HepG2 (cell line): ENCODE measurements around the gene PYY. TPM values are rescaled to one million over a fixed set of nuclear protein-coding genes. Genes with fewer than 3 reads are reported as not detected.

Experiments
- ATAC-seq: fragments of 200-7000 bp; cut with Tn5 transposase; 3 replicates; pipeline ENCODE4 v1.9.1; 2020; ENCODE audit warnings: mild to moderate bottlenecking, moderate library complexity
- BruUV-seq: library from RNA; stranded (reverse); fragments of 400-500 nt; replicated peaks from 2 replicates; lab custom pipeline; 2021; lab: Mats Ljungman, UMichigan
- CTCF ChIA-PET: fragments of 300-600 bp; formaldehyde crosslinking; extraction: SDS; loops from one replicate; lab custom pipeline; 2021; ENCODE audit warnings: low total read pairs, inconsistent platforms, low intra/inter-chr PET ratio; lab: Yijun Ruan, JAX
- POLR2A ChIA-PET: fragments of 350-600 bp; sonication (Branson Sonifier 250); formaldehyde crosslinking; loops from one replicate; lab custom pipeline; 2020; ENCODE audit warnings: antibody characterized with exemption, inconsistent platforms; lab: Yijun Ruan, JAX
- DNase-seq: peaks from one replicate; pipeline ENCODE4 v3.0.0-alpha.2; 2015; ENCODE audit warnings: low spot score
- FAIRE-seq: peaks from 3 replicates; lab custom pipeline; 2011; peaks lifted over from hg19 to GRCh38; lab: Jason Lieb, UNC
- H2AFZ ChIP-seq: one replicate; pipeline ENCODE4 v1.6.1; 2011; ENCODE audit warnings: low read length, inconsistent platforms
- H3K27ac ChIP-seq: fragments of 300-600 bp; 3 replicates; pipeline ENCODE4 v1.8.0; 2011; ENCODE audit warnings: mixed run types, mild to moderate bottlenecking, mixed read lengths, low read length, inconsistent platforms; ENCODE audit not compliant: insufficient read depth; ENCODE audit errors: extremely low read length
- H3K27me3 ChIP-seq, 2 experiments: fragments of 200-600 bp in 1 of 2; 2 replicates in 1 of 2; 3 replicates in 1 of 2; pipeline versions ENCODE4 v1.6.0 to v1.8.0; 2011; ENCODE audit warnings: low read length in 2 of 2, mild to moderate bottlenecking in 2 of 2, moderate library complexity in 2 of 2, inconsistent platforms in 1 of 2; ENCODE audit not compliant: insufficient read depth in 2 of 2, control insufficient read depth in 1 of 2
- H3K36me3 ChIP-seq, 2 experiments: fragments of 200-600 bp in 1 of 2; replicated peaks in 1 of 2; 2 replicates in 1 of 2; 3 replicates in 1 of 2; pipeline versions ENCODE4 v1.5.1 to v1.8.0; 2011; ENCODE audit warnings: low read length in 2 of 2, inconsistent platforms in 1 of 2; ENCODE audit not compliant: insufficient read depth in 2 of 2, control insufficient read depth in 1 of 2
- H3K4me1 ChIP-seq: 2 replicates; pipeline ENCODE4 v1.5.1; 2012; ENCODE audit warnings: low read length, inconsistent platforms; ENCODE audit not compliant: insufficient read depth
- H3K4me2 ChIP-seq: 2 replicates; pipeline ENCODE4 v1.6.0; 2011; ENCODE audit warnings: low read depth, low read length, inconsistent platforms
- H3K4me3 ChIP-seq, 3 experiments: fragments of 200-600 bp in 1 of 3; sonication (generic), shearing (Covaris generic) in 1 of 3; replicated peaks in 1 of 3; 2 replicates each; pipeline ENCODE4 v1.5.1; 2011 to 2016; ENCODE audit warnings: low read length in 3 of 3, inconsistent platforms in 2 of 3, low read depth in 2 of 3, mild to moderate bottlenecking in 2 of 3, control low read depth in 1 of 3, mixed read lengths in 1 of 3; ENCODE audit not compliant: insufficient read depth in 1 of 3
- H3K79me2 ChIP-seq: one replicate; pipeline ENCODE4 v1.6.1; 2011; ENCODE audit warnings: low read length, inconsistent platforms; ENCODE audit not compliant: insufficient read depth
- H3K9ac ChIP-seq: 2 replicates; pipeline ENCODE4 v1.6.0; 2011; ENCODE audit warnings: mild to moderate bottlenecking, low read depth, low read length, inconsistent platforms; ENCODE audit not compliant: insufficient read depth
- H3K9me3 ChIP-seq: 2 replicates; pipeline ENCODE4 v1.5.1; 2012; ENCODE audit warnings: mild to moderate bottlenecking, low read length
- H4K20me1 ChIP-seq: 2 replicates; pipeline ENCODE4 v1.6.0; 2011; ENCODE audit warnings: inconsistent platforms, mild to moderate bottlenecking, low read length, moderate library complexity; ENCODE audit not compliant: insufficient read depth
- ATF1 ChIP-seq: IDR thresholded peaks from 2 replicates; pipeline ENCODE4 v1.6.1; 2016; ENCODE audit warnings: mild to moderate bottlenecking, control low read depth
- MAFF ChIP-seq: IDR thresholded peaks from 2 replicates; pipeline ENCODE4 v1.6.1; 2011; ENCODE audit warnings: low read depth, low read length, improper control_type of control experiment
- MAFK ChIP-seq, 2 experiments: IDR thresholded peaks in 1 of 2; conservative IDR thresholded peaks in 1 of 2; 2 replicates each; pipeline ENCODE4 v1.6.1; 2011; ENCODE audit warnings: improper control_type of control experiment in 2 of 2, low read length in 2 of 2
- MED1 ChIP-seq: sonication (generic); formaldehyde crosslinking; IDR thresholded peaks from 2 replicates; pipeline ENCODE4 v1.4.0; 2020; ENCODE audit warnings: missing genetic modification reagents
- NBN ChIP-seq: fragments of 450-650 bp; conservative IDR thresholded peaks from 2 replicates; pipeline ENCODE4 v1.6.1; 2017
- RFX1 ChIP-seq: fragments of 450-650 bp; IDR thresholded peaks from 2 replicates; pipeline ENCODE4 v1.6.1; 2017
- ZNF616 ChIP-seq: sonication (generic); formaldehyde crosslinking; IDR thresholded peaks from 2 replicates; pipeline ENCODE4 v1.5.0; 2020; ENCODE audit warnings: low read depth, mild to moderate bottlenecking, missing genetic modification reagents
- ZNF678 ChIP-seq: sonication (generic); formaldehyde crosslinking; IDR thresholded peaks from 2 replicates; pipeline ENCODE4 v1.4.0; 2020; ENCODE audit warnings: mild to moderate bottlenecking, missing genetic modification reagents
- WGBS: methylation state at CpG from one replicate; pipeline ENCODE4 v1.1.6; 2017; ENCODE audit warnings: low lambda C conversion rate; 5-methylcytosine and 5-hydroxymethylcytosine counted together
- in situ Hi-C: cut with HindIII; loops from 2 replicates; pipeline ENCODE4 v1.10.0; 2017; ENCODE audit warnings: low pct_unique_long_range_greater_than_20kb; ENCODE audit not compliant: extremely low pct_ligation_motif_present
- intact Hi-C: fragments of 100-400 bp; cut with micrococcal nuclease; formaldehyde crosslinking; loops from one replicate; pipeline ENCODE4 v1.10.0; 2022; ENCODE audit not compliant: unreplicated experiment
- polyA plus RNA-seq, 8 experiments: library from polyadenylated mRNA; depleted of rRNA in 3 of 8; stranded (reverse) in 7 of 8; unstranded in 1 of 8; fragments of >200 nt; fragmentation: Illumina TruSeq in 4 of 8; extraction: Trizol in 4 of 8; gene quantifications; 2 replicates each; pipeline versions ENCODE4 v1.2.1 to v1.2.3, GENCODE V29; 2011 to 2016; ENCODE audit warnings: low read depth in 4 of 8, missing spikeins in 1 of 8, mixed read lengths in 1 of 8; ENCODE audit not compliant: insufficient read depth in 1 of 8
- total RNA-seq, 5 experiments: library from RNA; depleted of rRNA; stranded (reverse); fragments of >200 nt; fragmentation: Illumina TruSeq; extraction: Trizol; gene quantifications; 2 replicates each; pipeline ENCODE4 v1.2.3, GENCODE V29; 2016; ENCODE audit warnings: low read depth in 1 of 5
- TF ChIP-seq, protein P1 (sequence below): sonication (generic); formaldehyde crosslinking; conservative IDR thresholded peaks from 2 replicates; pipeline ENCODE4 v1.4.0; 2020; ENCODE audit warnings: missing genetic modification reagents

The PYY gene
- total and polyA plus RNA-seq, 2 of the 13 experiments (the other 11 are each of a cell fraction or from before 2014, with no cell fraction given), result 0.25 TPM; not detected in 1

DNA sequence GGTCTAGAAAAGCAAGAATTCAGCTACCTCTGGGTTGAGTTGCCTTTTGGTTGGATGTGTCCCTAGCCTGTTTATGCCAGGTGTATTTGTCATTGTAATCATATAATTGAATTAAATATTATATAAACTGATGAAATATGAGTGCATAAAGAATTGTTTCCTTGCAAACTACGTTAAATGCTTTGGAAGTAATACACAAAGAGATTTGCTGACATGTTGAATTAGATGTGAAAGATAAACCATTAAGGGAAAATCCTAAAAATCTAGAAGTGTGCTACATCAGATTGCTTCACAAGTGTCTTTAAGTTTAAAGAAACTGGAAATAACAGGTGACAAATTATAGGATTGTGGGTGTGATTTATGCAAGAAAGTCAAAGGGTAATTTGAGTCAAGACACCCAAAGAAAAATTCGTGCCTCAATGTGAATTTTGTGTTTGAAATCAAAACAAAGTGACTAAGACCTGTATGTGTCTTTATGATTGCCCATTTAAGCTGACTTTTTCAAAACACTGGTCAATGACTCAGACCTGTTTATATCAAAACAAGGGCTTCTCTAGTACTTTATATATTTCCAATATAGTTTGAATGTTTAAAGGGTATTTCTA is 5.1 kb upstream of the PYY start:
- H3K79me2 ChIP-seq, result no peaks in the 10 kb centered on the region
- FAIRE-seq, result peak; percentile 34
- ChIA-PET CTCF (no interaction called here), POLR2A (no interaction called here)
- no peak overlapping the region for H3K9ac ChIP-seq
- no peak overlapping the region for H3K4me2 ChIP-seq
- in situ Hi-C loops, result no loop called here
- no peak overlapping the region for H3K27ac ChIP-seq
- 3% methylated on average over 2 of the region's 2 CpGs for WGBS
- no TSS peak for BruUV-seq
- no peaks in the 10 kb centered on the region for H3K36me3 ChIP-seq
- ATAC-seq, result no peak
- no peaks in the 10 kb centered on the region for H4K20me1 ChIP-seq
- H3K27me3 ChIP-seq, result peaks cover 9 to 78% of the 10 kb centered on the region in 2 experiments
- no peak for DNase-seq
- no peaks in the 10 kb centered on the region for H3K4me1 ChIP-seq
- H3K9me3 ChIP-seq, result no peaks in the 10 kb centered on the region
- no peak overlapping the region for H2AFZ ChIP-seq
- no peak overlapping the region for H3K4me3 ChIP-seq
- TF ChIP-seq ZNF616 (no peak), NBN (no peak), MAFK (conservative IDR thresholded peaks at IDR 0.05 in 1 of 2, IDR thresholded peaks at IDR 0.05 in 1 of 2; ENCODE audit: low read length in 2 of 2) (peak; percentile 40 to 67), ATF1 (CRISPR knock-in tag) (no peak), ZNF678 (CRISPR knock-in tag) (no peak), MAFF (peak; percentile 45; the same call in 1 of the 2 replicates), MED1 (CRISPR knock-in tag) (no peak), RFX1 (no peak)
- TF ChIP-seq, protein P1, sequence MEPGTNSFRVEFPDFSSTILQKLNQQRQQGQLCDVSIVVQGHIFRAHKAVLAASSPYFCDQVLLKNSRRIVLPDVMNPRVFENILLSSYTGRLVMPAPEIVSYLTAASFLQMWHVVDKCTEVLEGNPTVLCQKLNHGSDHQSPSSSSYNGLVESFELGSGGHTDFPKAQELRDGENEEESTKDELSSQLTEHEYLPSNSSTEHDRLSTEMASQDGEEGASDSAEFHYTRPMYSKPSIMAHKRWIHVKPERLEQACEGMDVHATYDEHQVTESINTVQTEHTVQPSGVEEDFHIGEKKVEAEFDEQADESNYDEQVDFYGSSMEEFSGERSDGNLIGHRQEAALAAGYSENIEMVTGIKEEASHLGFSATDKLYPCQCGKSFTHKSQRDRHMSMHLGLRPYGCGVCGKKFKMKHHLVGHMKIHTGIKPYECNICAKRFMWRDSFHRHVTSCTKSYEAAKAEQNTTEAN, result no peak
- intact Hi-C loops, result no loop called here
